K562 (cell line): ENCODE measurements around the gene ACAT2. TPM values are rescaled to one million over a fixed set of nuclear protein-coding genes. Genes with fewer than 3 reads are reported as not detected.

ENCODE experiments used
- BRCA1 ChIP-seq, 2 experiments: fragments of 450-650 bp in 1 of 2; sonication (generic) in 1 of 2; formaldehyde crosslinking in 1 of 2; IDR thresholded peaks; 2 replicates each; pipeline versions ENCODE4 v1.5.0 to v1.6.1; 2017 to 2020; ENCODE audit warnings: mild to moderate bottlenecking in 1 of 2, missing genetic modification reagents in 1 of 2
- CXXC5 ChIP-seq: fragments of 250-450 bp; sonication (Bioruptor Pico); IDR thresholded peaks from 2 replicates; pipeline ENCODE4 v1.8.0; 2022; ENCODE audit warnings: inconsistent platforms, mild to moderate bottlenecking, moderate library complexity
- DNMT1 ChIP-seq: fragments of 450-650 bp; IDR thresholded peaks from 2 replicates; pipeline ENCODE4 v1.6.1; 2016; ENCODE audit warnings: antibody characterized with exemption, mild to moderate bottlenecking
- ETV1 ChIP-seq: fragments of 450-650 bp; conservative IDR thresholded peaks from 2 replicates; pipeline ENCODE4 v1.6.1; 2016; ENCODE audit warnings: missing genetic modification characterization, control low read depth, low read depth, missing compliant biosample characterization
- EWSR1 ChIP-seq: fragments of 450-650 bp; IDR thresholded peaks from 2 replicates; pipeline ENCODE4 v1.6.1; 2018; ENCODE audit warnings: borderline replicate concordance, mild to moderate bottlenecking, low read depth, moderate library complexity; ENCODE audit not compliant: partially characterized antibody
- GTF2E2 ChIP-seq: fragments of 200-800 bp; sonication (Bioruptor generic); IDR thresholded peaks from 2 replicates; pipeline ENCODE4 v1.6.1; 2016; ENCODE audit warnings: missing genetic modification characterization, missing compliant biosample characterization
- HDGF ChIP-seq: fragments of 450-650 bp; IDR thresholded peaks from 2 replicates; pipeline ENCODE4 v1.6.1; 2016
- HNRNPLL ChIP-seq: fragments of 200-400 bp; formaldehyde crosslinking; IDR thresholded peaks from 2 replicates; pipeline ENCODE4 v1.6.1; 2017; ENCODE audit warnings: low read length, low read depth, mild to moderate bottlenecking; ENCODE audit not compliant: poor library complexity, severe bottlenecking
- MAFG ChIP-seq: fragments of 450-650 bp; conservative IDR thresholded peaks from 2 replicates; pipeline ENCODE4 v1.6.1; 2016; ENCODE audit warnings: missing genetic modification characterization, missing compliant biosample characterization
- NFIX ChIP-seq: fragments of 250-450 bp; sonication (Bioruptor Pico); IDR thresholded peaks from 2 replicates; pipeline ENCODE4 v1.4.0; 2020; ENCODE audit warnings: low read depth, mild to moderate bottlenecking, moderate library complexity
- NR4A1 ChIP-seq, 2 experiments: fragments of 250-450 bp in 1 of 2; fragments of 450-650 bp in 1 of 2; sonication (Bioruptor Pico) in 1 of 2; IDR thresholded peaks; 2 replicates each; pipeline versions ENCODE4 v1.4.0 to v1.6.1; 2016 to 2020; ENCODE audit warnings: mild to moderate bottlenecking in 2 of 2, missing compliant biosample characterization in 1 of 2, missing genetic modification characterization in 1 of 2, moderate library complexity in 1 of 2
- POLR3G ChIP-seq: IDR thresholded peaks from 2 replicates; pipeline ENCODE4 v1.6.1; 2011; ENCODE audit not compliant: insufficient read length, insufficient replicate concordance; ENCODE audit errors: extremely low read depth
- ZNF12 ChIP-seq: sonication (generic); formaldehyde crosslinking; IDR thresholded peaks from 2 replicates; pipeline ENCODE4 v1.4.0; 2020; ENCODE audit warnings: mild to moderate bottlenecking, missing genetic modification reagents
- ZNF124 ChIP-seq: sonication (generic); formaldehyde crosslinking; IDR thresholded peaks from 2 replicates; pipeline ENCODE4 v1.8.1; 2022; ENCODE audit warnings: missing genetic modification reagents
- ZNF133 ChIP-seq: fragments of 250-450 bp; sonication (Bioruptor Pico); IDR thresholded peaks from 2 replicates; pipeline ENCODE4 v1.4.0; 2020; ENCODE audit warnings: mild to moderate bottlenecking
- ZNF280B ChIP-seq: fragments of 250-450 bp; sonication (Bioruptor Pico); IDR thresholded peaks from 2 replicates; pipeline ENCODE4 v1.5.1; 2021; ENCODE audit warnings: mild to moderate bottlenecking
- ZNF77 ChIP-seq: fragments of 250-450 bp; sonication (Bioruptor Pico); IDR thresholded peaks from 2 replicates; pipeline ENCODE4 v1.5.0; 2020
- polyA plus RNA-seq, 8 experiments: library from polyadenylated mRNA; depleted of rRNA in 4 of 8; stranded (reverse) in 5 of 8; unstranded in 3 of 8; fragments of >200 nt; fragmentation: Nextera tagmentation in 2 of 8; fragmentation: Illumina TruSeq in 1 of 8; extraction: Ambion mirVana in 2 of 8; extraction: Trizol in 1 of 8; gene quantifications; 2 replicates each; pipeline versions ENCODE4 v1.2.1 to v1.2.3, GENCODE V29; 2011 to 2014; ENCODE audit warnings: inconsistent platforms in 1 of 8, missing spikeins in 1 of 8
- total RNA-seq, 7 experiments: library from RNA; depleted of rRNA in 6 of 7; stranded (reverse); fragments of >200 nt in 6 of 7; fragmentation: Illumina TruSeq in 2 of 7; extraction: Trizol in 2 of 7; gene quantifications; 2 replicates each; pipeline versions ENCODE4 v1.2.1 to v1.2.3, GENCODE V29; 2011 to 2021; ENCODE audit warnings: low replicate concordance in 1 of 7
- TF ChIP-seq, protein P1 (sequence below): sonication (generic); formaldehyde crosslinking; IDR thresholded peaks from 2 replicates; pipeline ENCODE4 v1.8.1; 2023; ENCODE audit warnings: mild to moderate bottlenecking, missing genetic modification reagents
- TF ChIP-seq, protein P2 (sequence below): IDR thresholded peaks from 2 replicates; pipeline ENCODE4 v1.6.1; 2016; ENCODE audit warnings: missing genetic modification characterization, missing compliant biosample characterization
- TF ChIP-seq, protein P3 (sequence below): sonication (generic); formaldehyde crosslinking; IDR thresholded peaks from 2 replicates; pipeline ENCODE4 v1.4.0; 2020; ENCODE audit warnings: mild to moderate bottlenecking, missing genetic modification reagents

ACAT2 gene
- total and polyA plus RNA-seq, 9 of the 15 experiments (the other 6 are each of a cell fraction or from before 2014, with no cell fraction given), result 63.0 to 309 (median 144) TPM

- TF ChIP-seq DNMT1 (no peak), EWSR1 (no peak), POLR3G (no peak), NR4A1 (CRISPR knock-in tag; IDR thresholded peaks at IDR 0.05) (no peak; the same call in 1 of the 2 replicates), NR4A1 (tag; IDR thresholded peaks at IDR 0.05) (no peak), CXXC5 (CRISPR knock-in tag) (peak; percentile 91), ZNF12 (CRISPR knock-in tag) (0 out of 2 replicates have a peak, but pooled peaks have one; percentile 3), HDGF (no peak), GTF2E2 (tag) (no peak), ETV1 (tag) (no peak), HNRNPLL (peak; percentile 86), ZNF124 (no peak), MAFG (tag) (no peak), ZNF133 (CRISPR knock-in tag) (no peak), BRCA1 (IDR thresholded peaks at IDR 0.05) (no peak), BRCA1 (CRISPR knock-in tag; IDR thresholded peaks at IDR 0.05) (no peak), ZNF77 (CRISPR knock-in tag) (no peak), ZNF280B (no peak), NFIX (CRISPR knock-in tag) (no peak)
- TF ChIP-seq, protein P1, sequence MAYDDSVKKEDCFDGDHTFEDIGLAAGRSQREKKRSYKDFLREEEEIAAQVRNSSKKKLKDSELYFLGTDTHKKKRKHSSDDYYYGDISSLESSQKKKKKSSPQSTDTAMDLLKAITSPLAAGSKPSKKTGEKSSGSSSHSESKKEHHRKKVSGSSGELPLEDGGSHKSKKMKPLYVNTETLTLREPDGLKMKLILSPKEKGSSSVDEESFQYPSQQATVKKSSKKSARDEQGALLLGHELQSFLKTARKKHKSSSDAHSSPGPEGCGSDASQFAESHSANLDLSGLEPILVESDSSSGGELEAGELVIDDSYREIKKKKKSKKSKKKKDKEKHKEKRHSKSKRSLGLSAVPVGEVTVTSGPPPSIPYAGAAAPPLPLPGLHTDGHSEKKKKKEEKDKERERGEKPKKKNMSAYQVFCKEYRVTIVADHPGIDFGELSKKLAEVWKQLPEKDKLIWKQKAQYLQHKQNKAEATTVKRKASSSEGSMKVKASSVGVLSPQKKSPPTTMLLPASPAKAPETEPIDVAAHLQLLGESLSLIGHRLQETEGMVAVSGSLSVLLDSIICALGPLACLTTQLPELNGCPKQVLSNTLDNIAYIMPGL (CRISPR knock-in tag), result no peak; the same call in 1 of the 2 replicates
- TF ChIP-seq, protein P2, sequence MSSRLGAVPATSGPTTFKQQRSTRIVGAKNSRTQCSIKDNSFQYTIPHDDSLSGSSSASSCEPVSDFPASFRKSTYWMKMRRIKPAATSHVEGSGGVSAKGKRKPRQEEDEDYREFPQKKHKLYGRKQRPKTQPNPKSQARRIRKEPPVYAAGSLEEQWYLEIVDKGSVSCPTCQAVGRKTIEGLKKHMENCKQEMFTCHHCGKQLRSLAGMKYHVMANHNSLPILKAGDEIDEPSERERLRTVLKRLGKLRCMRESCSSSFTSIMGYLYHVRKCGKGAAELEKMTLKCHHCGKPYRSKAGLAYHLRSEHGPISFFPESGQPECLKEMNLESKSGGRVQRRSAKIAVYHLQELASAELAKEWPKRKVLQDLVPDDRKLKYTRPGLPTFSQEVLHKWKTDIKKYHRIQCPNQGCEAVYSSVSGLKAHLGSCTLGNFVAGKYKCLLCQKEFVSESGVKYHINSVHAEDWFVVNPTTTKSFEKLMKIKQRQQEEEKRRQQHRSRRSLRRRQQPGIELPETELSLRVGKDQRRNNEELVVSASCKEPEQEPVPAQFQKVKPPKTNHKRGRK, result no peak
- TF ChIP-seq, protein P3, sequence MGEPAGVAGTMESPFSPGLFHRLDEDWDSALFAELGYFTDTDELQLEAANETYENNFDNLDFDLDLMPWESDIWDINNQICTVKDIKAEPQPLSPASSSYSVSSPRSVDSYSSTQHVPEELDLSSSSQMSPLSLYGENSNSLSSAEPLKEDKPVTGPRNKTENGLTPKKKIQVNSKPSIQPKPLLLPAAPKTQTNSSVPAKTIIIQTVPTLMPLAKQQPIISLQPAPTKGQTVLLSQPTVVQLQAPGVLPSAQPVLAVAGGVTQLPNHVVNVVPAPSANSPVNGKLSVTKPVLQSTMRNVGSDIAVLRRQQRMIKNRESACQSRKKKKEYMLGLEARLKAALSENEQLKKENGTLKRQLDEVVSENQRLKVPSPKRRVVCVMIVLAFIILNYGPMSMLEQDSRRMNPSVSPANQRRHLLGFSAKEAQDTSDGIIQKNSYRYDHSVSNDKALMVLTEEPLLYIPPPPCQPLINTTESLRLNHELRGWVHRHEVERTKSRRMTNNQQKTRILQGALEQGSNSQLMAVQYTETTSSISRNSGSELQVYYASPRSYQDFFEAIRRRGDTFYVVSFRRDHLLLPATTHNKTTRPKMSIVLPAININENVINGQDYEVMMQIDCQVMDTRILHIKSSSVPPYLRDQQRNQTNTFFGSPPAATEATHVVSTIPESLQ (CRISPR knock-in tag), result no peak
Observed at GRCh38 chr6:159761873-159762680, at the start of gene ACAT2 (continued).
